GM18861 (cell line): ENCODE measurements around the gene CFAP251.
"Not testable (repeated sequence)": the region's sequence is repeated elsewhere in the genome, so short reads cannot be mapped to it uniquely, and the experiment has no call there.

Experiments used
- ATAC-seq: cut with Tn5 transposase; IDR thresholded peaks from one replicate; pipeline ENCODE4 v1.9.1; 2021; ENCODE audit not compliant: unreplicated experiment

CFAP251 gene

GRCh38 chr12:121974026-121974985 lies 55.9 kb downstream of the CFAP251 start:
- no peak for ATAC-seq

GRCh38 chr12:121975021-121975420 lies 56.6 kb downstream of the CFAP251 start:
- no peak for ATAC-seq

GRCh38 chr12:121976950-121977349 lies 58.6 kb downstream of the CFAP251 start:
- no peak for ATAC-seq

- ATAC-seq = no peak
These were observed 61.9 kb downstream of the CFAP251 start for GRCh38 chr12:121980191-121980891.

- no peak for ATAC-seq
These were observed 62.5 kb downstream of the CFAP251 start for GRCh38 chr12:121980892-121981272.

- ATAC-seq = no peak
These were observed 63.1 kb downstream of the CFAP251 start for GRCh38 chr12:121981456-121981855.

GRCh38 chr12:121982950-121983349 lies 64.6 kb downstream of the CFAP251 start:
- no peak for ATAC-seq

- ATAC-seq = no peak
These were observed 65.3 kb downstream of the CFAP251 start for GRCh38 chr12:121983536-121984210.

- no peak for ATAC-seq
These were observed 68.3 kb downstream of the CFAP251 start for GRCh38 chr12:121986489-121987245.

- ATAC-seq = not testable (repeated sequence)
These were observed 70.1 kb downstream of the CFAP251 start for GRCh38 chr12:121988519-121988918.

- ATAC-seq = no peak
These were observed 71.1 kb downstream of the CFAP251 start for GRCh38 chr12:121989276-121990113.

- no peak for ATAC-seq
These were observed 71.8 kb downstream of the CFAP251 start for GRCh38 chr12:121990114-121990647.

- peak; percentile 60 for ATAC-seq
These were observed 72.6 kb downstream of the CFAP251 start for GRCh38 chr12:121990692-121991603.

- peak; percentile 71 for ATAC-seq
These were observed 73.9 kb downstream of the CFAP251 start for GRCh38 chr12:121992059-121992879.

- no peak for ATAC-seq
These were observed 77.9 kb downstream of the CFAP251 start for GRCh38 chr12:121996050-121996944.

- no peak for ATAC-seq
These were observed 78.7 kb downstream of the CFAP251 start for GRCh38 chr12:121996945-121997612.
